Stimulated activated CD4-positive, alpha-beta T cell treated with anti-CD3 and anti-CD28 coated beads, Interleukin-12 subunit alpha, Interleukin-12 subunit beta, amount 100 ng/mL, for 24 hours (primary cell): Measurements from ENCODE around the gene LNP1.
"Not testable (repeated sequence)": the region's sequence is repeated elsewhere in the genome, so short reads cannot be mapped to it uniquely, and the experiment has no call there.

ENCODE experiments used
- DNase-seq, 2 experiments: peaks; one replicate each; pipeline ENCODE4 v3.0.0-alpha.2; 2020; ENCODE audit warnings: low read depth in 2 of 2

Gene LNP1

DNA sequence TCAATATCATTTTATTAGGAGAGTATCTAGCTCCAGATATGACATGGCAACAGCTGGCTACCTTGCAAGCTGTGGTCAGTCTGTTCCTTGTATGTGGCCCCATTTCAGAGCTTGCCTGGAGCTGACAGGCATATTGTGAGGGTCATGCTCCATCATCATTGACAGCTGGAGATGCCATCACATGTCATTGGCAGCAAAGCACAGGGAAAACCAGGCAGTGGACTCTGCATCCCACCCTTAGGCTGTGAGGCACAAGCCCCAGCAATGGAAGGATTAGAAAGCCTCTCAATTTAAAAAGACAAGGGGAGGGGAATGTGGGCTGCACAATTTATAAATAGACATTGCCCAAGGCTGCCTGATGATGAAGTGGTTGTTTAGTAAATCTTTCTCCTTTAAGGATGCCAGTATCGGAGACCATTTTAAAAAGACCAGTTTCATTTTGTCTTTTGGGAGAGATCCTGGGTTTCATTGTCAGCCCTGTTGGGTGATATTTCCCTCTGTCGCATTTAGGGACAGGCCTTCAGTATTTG lies 27.9 kb downstream of the LNP1 start:
- no peak for DNase-seq

DNA sequence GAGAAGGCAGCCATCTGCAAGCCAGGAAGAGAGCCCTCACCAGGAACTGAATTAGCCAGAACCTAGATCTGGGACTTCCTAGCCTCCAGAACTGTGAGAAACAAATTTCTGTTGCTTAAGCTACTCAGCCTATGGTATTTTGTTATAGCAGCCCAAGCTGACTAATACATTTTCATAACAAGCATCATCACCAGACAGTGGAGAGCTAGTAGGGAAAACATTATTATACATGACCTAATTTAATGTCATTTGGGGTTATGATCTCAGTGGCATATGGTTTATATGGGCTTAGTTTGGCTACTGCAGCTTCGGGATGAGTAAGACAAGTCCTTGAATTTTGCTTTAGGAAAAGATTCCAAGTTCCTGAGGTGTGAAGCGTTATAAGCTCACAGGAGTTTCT lies 35.6 kb downstream of the LNP1 start:
- no peak for DNase-seq

DNA sequence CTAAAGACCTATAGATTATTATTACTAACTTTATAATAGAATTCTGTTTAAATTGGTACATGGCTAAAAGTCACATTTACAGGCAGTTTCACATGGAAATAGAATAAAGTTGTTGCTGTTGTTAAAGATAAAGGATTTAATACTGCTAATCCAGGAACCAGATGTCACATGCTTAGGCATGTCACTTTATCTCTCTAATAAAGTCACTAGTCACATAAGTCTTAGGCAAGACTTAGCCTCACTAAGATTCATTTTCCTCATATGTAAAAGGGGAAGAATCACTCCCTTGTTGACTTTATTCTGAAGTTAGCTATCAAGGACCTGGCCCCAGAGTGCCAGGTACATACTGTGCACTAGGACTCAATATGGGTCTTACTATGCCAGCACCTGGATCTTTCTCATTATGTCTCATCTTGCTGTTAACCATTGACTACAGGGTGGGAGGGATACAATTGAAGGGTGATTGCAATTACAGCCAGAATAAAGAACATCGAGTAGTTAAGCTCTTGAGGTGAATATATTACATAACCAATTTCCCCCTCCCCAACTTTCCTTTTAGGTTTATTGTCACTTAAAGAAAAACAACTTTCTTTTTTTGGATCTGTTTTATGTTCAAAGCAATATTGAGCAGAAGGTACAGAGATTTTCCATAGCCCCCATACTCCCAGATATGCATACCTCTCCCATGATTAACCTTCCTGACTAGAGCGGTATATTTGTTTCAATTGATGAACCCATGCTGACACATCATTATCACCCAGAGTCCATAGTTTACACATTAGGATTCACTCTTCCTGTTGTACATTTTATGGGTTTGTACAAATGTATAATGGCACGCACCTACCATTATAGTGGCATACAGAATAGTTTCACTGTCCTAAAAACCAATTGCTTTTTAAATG lies 36.6 kb downstream of the LNP1 start:
- DNase-seq, result no peak

DNA sequence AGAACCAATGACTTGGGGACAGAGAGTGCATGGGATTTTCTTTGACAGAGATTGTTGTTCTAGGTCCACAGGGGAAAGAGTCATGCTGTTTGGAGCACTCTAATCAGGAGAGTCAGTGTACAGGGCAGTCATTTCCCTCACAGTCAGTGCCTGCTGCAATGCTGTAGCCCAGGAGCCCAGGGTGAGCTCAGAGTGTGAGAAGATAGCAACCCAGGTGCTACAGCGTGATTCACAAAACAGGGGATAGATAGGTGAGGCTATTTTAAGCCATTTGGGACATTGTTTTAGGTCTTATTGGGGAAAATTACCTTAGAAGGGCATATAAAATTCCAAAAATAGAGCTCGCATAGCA lies 37.3 kb downstream of the LNP1 start:
- DNase-seq, result no peak

DNA sequence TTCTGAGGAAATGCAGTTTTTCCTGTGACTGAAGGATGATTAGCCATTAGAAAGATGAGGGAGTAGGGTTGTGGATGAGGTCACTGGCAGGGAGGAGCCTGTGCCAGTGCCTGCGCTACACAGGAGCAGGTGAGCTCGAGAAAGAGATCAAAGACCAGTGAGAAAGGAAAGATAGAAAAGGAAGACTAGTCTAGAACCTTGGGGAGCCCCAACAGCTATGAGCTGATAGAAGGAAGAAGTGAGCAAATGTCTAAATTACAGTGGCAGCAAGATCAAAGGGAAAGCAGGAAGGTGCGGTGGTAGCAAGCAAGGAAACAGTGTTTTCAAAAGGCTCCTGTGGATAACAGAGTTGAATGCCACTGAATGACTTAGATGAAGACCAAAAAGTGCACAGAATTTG lies 39.6 kb downstream of the LNP1 start:
- no peak for DNase-seq

DNA sequence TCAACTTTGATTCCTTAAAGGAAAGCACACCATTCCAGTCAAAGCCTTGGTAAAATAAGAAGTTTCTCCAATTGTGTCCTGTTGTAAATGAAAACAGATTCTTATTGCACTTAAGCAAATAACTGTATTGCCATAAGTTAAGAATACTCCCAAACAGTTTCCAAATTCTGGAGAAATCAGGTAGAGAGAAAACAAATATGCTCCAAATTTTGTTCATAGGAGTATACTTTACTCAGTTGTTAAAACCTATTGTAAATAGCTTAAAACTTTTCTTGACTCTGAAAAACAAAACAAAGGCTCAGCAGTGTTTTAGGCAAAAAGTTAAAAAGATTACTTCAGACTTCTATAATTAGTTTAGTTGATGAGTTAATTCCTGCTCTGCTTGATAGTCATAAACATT lies 42.4 kb downstream of the LNP1 start:
- no peak for DNase-seq

DNA sequence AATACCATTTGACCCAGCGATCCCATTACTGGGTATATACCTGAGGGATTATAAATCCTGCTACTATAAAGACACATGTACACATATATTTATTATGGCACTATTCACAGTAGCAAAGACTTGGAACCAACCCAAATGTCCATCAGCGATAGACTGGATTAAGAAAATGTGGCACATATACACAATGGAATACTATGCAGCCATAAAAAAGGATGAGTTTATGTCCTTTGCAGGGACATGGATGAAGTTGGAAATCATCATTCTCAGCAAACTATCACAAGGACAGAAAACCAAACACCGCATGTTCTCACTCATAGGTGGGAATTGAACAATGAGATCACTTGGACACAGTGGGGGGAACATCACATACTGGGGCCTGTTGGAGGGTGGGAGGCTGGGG lies 45.7 kb downstream of the LNP1 start:
- DNase-seq, result not testable (repeated sequence)

DNA sequence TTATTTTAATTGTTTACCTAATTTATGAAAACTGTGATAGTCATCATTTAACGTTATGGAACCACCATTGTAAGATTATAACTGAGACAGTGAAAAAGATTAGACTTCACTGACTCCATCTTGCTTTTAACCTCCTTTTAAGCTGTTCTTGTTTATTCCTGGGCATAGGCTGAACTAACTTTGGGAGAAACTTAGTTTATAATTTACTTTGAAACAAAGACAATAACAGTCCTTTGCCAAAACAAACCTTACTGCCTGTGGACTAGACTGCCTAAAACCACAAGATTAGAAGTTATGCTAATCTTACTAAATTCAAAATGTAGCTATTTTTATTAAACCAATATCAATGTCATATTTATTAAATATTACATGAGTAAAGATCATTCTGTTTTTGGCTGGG lies 46.7 kb downstream of the LNP1 start:
- no peak for DNase-seq

DNA sequence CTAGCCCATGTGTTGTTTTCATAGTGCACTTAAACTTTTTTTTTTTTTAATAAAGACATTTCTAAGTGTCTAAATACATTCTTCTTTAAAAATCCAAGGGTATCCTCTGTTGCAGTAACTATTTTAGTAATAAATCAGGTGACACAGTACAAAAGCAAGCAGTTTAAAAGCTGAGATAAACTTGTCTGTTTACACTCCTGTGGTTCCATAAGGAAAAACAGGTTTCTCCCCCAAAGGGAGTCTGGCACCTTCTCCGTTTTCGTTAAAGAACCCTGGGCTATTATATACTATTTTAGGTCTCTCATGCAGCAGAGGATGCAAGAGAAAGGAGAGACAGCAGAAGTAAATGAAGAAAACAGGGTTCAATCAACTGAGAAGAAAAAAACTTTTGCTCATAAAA lies 47.9 kb downstream of the LNP1 start:
- DNase-seq, result no peak

DNA sequence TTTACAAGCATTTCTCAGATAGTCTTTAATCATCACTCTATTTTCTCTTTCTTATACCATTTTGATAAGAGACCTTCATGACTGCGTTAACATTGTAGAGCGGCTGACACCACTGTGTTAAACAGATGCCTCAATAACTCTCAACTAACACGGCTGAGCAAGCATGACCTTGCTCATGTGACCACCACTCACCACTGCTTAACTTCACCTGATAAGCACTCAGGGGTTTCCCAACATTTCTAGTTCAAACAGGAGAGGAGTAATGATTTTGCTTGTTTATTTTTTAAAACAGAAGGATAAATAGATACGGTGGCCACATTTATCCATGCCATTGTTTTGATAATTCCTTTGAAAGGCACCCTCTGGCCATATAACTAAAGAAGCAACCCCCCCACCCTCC lies 53.3 kb downstream of the LNP1 start:
- no peak for DNase-seq

DNA sequence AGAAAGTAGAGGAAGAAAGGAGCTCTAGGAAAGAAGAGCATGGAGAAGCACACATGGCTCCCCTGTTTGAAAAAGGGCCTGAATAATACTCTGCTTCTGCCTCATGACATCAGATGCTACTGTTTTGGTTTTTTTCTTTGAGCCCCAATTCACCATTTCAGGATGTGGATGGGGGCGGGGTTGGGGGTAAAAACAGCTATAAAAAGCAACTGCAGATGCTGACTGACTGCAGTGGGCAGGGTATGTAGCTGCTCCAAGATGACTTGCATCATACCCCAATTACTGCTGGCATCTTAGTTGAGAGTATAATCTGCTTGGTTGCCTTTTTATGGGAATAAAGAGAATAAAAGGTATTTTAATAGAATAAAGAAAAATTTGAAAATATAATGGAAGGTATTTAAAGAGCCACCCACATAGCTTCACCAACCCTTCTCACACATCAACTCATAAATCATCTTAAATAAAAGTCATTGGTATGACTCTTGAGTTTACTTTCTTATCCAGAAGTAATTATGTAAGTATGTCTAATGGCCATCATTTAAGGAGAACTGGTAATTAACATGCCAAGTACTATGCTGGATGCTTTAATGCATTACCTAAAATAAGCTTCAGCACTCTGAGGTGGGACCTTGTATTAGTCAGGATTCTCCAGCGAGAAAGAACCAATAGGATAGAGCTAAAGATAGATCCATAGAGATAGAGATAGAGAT lies 54.7 kb downstream of the LNP1 start:
- DNase-seq, result no peak

DNA sequence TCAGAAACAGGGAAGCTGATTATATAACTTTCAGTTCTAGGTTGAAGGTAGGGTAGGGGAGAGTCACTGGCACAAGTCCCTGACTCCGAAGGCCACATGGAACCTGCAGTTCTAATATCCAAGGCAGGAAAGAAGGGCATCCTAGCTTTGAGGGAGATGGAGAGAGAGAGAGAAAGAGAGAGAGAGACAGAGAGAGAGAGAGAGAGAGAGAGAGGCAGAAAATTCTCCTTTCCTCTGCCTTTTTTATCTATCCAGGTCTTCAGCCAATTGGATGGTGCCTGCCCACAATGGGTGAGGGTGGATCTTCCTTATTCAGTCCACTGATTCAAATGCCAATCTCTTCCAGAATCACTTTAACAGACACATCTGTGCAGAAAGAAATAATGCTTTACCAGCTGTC lies 55.4 kb downstream of the LNP1 start:
- no peak for DNase-seq

DNA sequence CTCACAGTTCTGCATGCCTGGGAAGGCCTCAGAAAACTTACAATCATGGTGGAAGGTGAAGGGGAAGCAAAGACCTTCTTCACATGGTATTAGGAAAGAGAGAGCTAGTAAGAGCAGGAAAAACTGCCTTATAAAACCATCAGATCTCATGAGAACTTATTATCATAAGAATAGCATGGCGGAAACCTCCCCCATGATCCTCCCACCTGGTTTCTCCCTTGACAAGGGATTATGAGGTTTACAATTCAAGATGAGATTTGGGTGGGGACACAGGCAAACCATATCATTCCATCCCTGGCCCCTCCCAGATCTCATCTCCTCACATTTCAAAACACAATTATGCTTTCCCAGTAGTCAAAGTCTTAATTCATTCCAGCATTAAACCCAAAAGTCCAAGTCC lies 56.5 kb downstream of the LNP1 start:
- DNase-seq, result no peak

DNA sequence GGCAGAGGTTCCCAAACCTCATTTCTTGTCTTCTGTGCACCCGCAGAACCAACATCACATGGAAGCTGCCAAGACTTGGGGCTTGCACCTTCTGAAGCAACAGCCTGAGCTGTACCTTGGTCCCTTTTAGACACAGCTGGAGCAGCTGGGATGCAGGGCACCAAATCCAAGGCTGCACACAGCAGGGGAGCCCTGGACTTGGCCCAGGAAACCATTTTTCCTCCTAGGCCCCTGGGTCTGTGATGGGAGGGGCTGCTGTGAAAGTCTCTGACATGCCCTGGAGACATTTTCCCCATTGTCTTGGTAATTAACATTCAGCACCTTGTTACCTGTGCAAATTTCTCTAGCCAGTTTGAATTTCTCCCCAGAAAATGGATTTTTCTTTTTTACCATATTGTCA lies 57.5 kb downstream of the LNP1 start:
- DNase-seq, result no peak

DNA sequence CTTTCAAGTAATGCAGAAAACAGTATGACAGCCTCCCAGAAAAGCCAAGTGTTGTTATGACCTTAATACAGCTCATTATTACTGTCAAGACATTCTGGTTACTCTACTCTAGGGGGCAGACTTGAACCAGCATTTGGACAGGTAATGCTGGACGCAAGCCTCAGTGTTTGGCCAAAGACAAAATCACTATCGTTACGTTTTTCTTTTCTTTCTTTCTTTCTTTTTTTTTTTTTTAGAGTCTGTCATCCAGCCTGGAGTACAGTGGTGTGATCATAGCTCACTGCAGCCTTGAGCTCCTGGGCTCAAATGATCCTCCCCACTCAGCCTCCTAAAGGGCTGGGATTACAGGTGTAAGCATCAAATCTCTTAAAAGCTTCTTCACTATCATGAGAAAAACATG lies 61.7 kb downstream of the LNP1 start:
- DNase-seq, result no peak

DNA sequence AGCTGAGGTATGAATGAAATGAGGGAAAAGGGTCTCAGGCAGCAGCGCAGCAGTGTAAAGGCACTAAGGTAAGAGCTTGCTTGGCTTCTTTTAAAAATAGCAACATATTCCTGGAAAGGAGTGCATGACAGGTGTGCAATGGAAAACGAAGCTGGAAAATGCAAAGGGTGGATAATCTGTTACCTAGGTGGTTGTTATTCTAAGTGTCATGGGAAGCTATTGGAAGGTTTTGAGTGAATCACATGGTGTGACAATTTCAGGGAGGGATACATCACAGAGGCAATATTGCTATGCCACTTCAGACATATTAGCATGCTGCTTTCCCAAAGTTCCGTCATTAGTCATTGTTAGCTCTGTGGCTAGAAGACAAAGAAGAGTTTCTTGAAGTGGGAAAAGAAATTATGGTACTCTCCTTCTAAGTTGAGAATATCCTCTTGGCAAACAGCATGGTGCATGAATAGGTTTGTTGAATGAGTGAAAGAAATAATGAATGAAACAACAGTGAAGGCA lies 62.4 kb downstream of the LNP1 start:
- DNase-seq, result no peak

DNA sequence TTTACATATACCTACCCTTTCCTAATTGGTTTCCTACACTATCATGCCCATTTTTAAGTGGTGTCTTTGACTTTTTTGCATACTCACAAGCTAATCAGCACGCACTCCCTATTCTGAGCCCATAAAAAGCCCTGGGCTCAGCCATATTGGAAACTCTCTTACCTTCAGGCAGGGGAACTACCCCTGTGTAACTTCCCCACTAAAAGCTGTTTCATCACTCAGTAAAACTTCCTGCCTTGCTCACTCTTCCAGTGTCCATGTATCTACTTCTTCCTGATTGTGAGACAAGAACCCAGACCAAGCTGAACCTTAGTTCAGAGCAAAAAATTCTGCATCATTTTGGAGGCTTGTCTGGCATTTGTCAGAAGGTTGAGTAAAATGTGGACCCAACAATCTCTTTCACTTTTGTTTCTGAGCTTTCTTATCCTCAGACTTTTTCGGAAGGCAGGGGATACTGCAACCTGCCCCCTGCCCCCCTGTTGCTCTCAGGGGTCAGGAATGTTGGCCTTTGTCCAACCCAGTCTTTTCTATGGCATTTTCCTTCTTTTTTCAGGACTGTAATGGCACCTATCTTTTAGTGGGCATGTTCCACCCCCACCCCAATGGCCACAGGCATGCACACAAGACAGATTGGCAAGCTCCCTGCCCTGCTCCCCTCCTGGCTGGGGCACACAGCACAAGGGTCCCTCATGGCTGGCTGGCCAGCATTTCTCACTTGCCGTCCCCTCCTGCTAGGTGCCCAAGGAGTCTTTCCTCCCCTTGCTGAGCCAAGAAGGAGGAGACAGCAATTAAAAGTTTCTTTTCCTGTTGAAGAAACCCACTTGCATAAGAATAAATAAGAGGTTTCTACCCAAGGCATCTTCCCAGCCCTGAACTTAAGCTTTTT lies 64.8 kb downstream of the LNP1 start:
- no peak for DNase-seq

DNA sequence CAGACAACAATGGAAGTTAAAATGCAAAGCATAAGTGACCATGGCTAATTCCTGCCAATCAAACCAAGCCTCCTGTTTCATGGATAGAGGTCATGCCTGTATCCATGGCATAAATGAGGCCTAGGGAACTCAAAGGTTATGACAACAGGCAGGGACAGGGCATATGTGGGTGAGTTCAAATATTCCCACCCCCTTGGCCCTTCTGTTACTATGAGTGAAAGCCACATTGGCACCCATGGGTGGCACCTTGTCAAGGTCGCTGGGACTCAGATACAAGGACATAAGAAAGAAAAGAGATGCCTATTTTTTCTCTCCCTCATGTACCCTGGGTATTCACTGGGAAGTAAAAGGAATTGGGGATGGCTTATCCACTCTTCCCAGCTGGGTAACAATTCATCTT lies 65.8 kb downstream of the LNP1 start:
- DNase-seq, result no peak

DNA sequence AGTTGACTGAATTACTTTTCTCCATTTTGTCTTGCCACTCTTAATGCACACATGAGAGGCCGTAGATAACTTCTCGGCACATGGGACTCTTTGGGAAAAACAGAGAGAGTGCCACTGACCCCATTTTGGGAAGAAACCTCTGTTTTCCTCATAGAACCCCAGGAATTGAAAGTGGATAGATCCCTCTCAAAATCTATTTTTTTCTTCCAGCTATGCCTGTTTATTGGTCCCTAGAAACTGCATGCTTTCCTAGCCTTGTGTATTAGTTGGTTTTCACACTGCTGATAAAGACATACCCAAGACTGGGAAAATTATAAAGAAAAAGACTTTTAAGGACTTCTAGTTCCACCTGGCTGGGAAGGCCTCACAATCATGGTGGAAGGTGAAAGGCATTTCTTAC lies 67.3 kb downstream of the LNP1 start:
- no peak for DNase-seq

DNA sequence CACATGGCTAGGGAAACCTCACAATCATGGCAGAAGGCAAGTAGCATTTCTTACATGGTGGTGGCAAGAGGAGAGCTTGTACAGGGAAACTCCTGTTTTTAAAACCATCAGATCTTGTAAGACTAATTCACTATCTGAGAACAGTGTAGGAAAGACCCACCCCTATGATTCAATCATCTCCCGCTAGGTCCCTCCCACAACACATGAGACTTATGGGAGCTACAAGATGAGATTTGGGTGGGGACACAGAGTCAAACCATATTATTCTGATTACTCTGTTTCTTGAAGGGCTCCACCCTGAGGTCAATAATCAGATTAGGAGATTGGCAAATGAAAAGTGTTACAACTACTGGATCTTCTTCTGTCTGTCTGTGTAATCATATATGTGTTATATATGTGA lies 69.6 kb downstream of the LNP1 start:
- no peak for DNase-seq

DNA sequence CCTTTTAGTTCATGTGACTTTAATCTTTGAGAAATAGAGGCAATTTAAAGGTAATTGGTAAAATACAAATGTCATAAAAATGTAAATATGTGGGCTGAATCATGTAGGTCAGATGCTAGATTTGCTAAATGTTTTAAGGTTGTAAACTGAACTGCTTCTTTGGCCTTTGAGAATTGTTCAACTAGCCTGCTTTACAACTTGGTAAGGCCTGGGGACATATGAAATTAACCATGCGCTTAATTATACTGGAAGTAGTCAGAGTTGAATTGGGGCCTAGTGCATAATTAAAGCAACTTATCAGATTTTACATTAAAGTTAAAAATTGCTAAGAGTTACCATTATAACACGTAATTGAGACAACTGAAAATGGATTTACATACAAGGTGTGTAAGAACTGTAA lies 70.1 kb downstream of the LNP1 start:
- no peak for DNase-seq

DNA sequence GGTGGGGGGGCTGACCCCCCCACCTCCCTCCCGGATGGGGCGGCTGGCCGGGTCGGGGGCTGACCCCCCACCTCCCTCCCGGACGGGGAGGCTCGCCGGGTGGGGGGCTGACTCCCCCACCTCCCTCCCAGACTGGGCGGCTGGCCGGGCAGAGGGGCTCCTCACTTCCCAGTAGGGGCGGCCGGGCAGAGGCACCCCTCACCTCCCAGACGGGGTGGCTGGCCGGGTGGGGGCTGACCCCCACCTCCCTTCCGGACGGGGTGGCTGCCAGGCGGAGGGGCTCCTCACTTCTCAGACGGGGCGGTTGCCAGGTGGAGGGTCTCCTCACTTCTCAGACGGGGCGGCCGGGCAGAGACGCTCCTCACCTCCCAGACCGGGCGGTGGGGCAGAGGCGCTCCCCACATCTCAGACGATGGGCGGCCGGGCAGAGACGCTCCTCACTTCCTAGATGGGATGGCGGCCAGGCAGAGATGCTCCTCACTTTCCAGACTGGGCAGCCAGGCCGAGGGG lies 76.6 kb downstream of the LNP1 start:
- DNase-seq, result not testable (repeated sequence)
